ENCODE results near the gene CADPS2. TPM values are rescaled to one million over a fixed set of nuclear protein-coding genes. Genes with fewer than 3 reads are reported as not detected.

CADPS2 gene
- total and polyA plus RNA-seq, 2 of the 8 experiments (the other 6 are each of a cell fraction or from before 2014, with no cell fraction given) = 8.9 to 22.3 TPM

DNA sequence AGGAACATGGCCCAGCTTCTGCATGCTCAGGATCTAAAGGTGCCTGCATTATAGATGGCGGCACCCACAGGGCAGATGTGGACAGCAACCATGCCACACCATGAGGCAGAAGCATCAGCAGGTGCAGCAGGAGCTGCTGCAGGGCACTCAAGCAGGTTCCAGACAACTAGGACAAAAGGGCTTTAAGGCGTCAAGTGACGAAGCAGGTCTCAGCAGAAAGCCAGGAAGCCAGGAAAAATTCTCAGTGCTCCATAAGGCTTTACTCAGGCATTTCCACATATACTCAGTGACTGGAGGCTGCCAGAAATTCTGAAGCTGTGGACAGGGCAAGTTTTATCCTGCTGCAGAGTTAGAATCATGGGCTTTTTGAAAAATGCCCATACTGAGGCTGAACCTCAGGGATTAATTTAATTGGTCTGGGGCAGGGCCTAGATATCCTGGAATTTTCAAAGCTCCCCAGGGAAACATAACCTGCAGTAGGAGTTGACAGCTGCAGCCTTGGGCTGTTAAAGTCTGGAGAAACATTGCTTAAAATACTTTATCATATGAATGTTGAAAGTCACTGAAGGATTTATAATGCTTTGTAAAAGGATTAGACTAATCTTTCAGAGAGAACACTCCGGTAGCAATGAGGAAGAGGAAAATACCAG lies 115.4 kb downstream of the CADPS2 start:
- Histone ChIP-seq H3K23me2 (ENCODE audit: low read depth, low read length) (0 out of 2 replicates have a peak, but pooled peaks cover 1% of the 10 kb centered on the region), H3K18ac (ENCODE audit: extremely low read depth, low read length) (no peak overlapping the region), H3K4ac (replicated peaks; ENCODE audit: insufficient read length, low read depth, low read length) (no peak overlapping the region), H2BK5ac (ENCODE audit: low read depth, low read length) (no peak overlapping the region), H3K36me3 (ENCODE audit: control insufficient read depth in 2 of 4, insufficient read depth in 4 of 4, low read length in 3 of 4) (no peaks in the 10 kb centered on the region), H2AK5ac (ENCODE audit: low read depth, low read length) (no peak overlapping the region), H3K4me2 (ENCODE audit: insufficient read depth in 1 of 2, low read depth in 2 of 2, low read length in 2 of 2) (no peak overlapping the region), H2BK120ac (replicated peaks; ENCODE audit: low read depth, low read length) (no peak overlapping the region), H2BK15ac (ENCODE audit: low read length) (no peak overlapping the region), H3K23ac (ENCODE audit: insufficient read length) (no peak overlapping the region), H2BK12ac (ENCODE audit: low read depth, low read length) (no peak overlapping the region; the same call in 1 of the 2 replicates), H4K91ac (replicated peaks; ENCODE audit: insufficient read length, low read length) (no peak overlapping the region), H3K9ac (replicated peaks in 1 of 4; ENCODE audit: extremely low read depth in 1 of 4, low read depth in 3 of 4, low read length in 3 of 4) (no peak overlapping the region), H2BK20ac (ENCODE audit: low read length) (no peak overlapping the region), H3K4me3 (ENCODE audit: extremely low read depth in 1 of 4, insufficient read depth in 2 of 4, low read depth in 3 of 4, low read length in 4 of 4) (no peak overlapping the region), H4K5ac (ENCODE audit: insufficient read length, low read depth, low read length) (no peak overlapping the region), H2AFZ (ENCODE audit: low read length) (no peak overlapping the region), H3K56ac (replicated peaks; ENCODE audit: insufficient read length, low read depth, low read length) (no peak overlapping the region), H3K79me1 (ENCODE audit: low read depth, low read length) (no peaks in the 10 kb centered on the region; the same call in 1 of the 2 replicates), H3K4me1 (replicated peaks in 1 of 4; ENCODE audit: control insufficient read depth in 3 of 4, insufficient read depth in 4 of 4, low read length in 3 of 4) (peaks cover 1 to 6% (median 5%) of the 10 kb centered on the region in 4 experiments; a peak in 5 of 7 replicates), H3K27me3 (replicated peaks in 1 of 4; ENCODE audit: control insufficient read depth in 3 of 4, extremely low read depth in 1 of 4, insufficient read depth in 3 of 4, low read length in 3 of 4) (no peaks in the 10 kb centered on the region), H3K9me3 (ENCODE audit: insufficient read depth in 2 of 2, low read depth in 1 of 2, low read length in 1 of 2) (no peaks in the 10 kb centered on the region), H4K20me1 (replicated peaks in 1 of 2; ENCODE audit: control insufficient read depth in 1 of 2, insufficient read depth in 2 of 2, low read length in 2 of 2) (no peaks in the 10 kb centered on the region), H3K27ac (ENCODE audit: low read depth, low read length) (no peak overlapping the region), H4K8ac (ENCODE audit: extremely low read depth, insufficient read depth, low read length) (no peak overlapping the region), H3K14ac (ENCODE audit: insufficient read length) (no peak overlapping the region), H3K79me2 (ENCODE audit: control insufficient read depth in 1 of 2, insufficient read depth in 2 of 2, low read length in 2 of 2) (no peaks in the 10 kb centered on the region)
- TF ChIP-seq GTF2F1 (IDR thresholded peaks at IDR 0.05; ENCODE audit: borderline replicate concordance, low read depth, low read length) (no peak), KDM5A (IDR thresholded peaks at IDR 0.05; ENCODE audit: low read length) (no peak)
- TF ChIP-seq, protein P1, sequence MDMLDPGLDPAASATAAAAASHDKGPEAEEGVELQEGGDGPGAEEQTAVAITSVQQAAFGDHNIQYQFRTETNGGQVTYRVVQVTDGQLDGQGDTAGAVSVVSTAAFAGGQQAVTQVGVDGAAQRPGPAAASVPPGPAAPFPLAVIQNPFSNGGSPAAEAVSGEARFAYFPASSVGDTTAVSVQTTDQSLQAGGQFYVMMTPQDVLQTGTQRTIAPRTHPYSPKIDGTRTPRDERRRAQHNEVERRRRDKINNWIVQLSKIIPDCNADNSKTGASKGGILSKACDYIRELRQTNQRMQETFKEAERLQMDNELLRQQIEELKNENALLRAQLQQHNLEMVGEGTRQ (IDR thresholded peaks at IDR 0.05; ENCODE audit: low read length) = no peak
- TF ChIP-seq, protein P2, sequence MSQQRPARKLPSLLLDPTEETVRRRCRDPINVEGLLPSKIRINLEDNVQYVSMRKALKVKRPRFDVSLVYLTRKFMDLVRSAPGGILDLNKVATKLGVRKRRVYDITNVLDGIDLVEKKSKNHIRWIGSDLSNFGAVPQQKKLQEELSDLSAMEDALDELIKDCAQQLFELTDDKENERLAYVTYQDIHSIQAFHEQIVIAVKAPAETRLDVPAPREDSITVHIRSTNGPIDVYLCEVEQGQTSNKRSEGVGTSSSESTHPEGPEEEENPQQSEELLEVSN (IDR thresholded peaks at IDR 0.05) = 0 out of 2 replicates have a peak, but pooled peaks have one; percentile 20
- CTCF ChIA-PET (ENCODE audit: partially characterized antibody) = no interaction called here
- 71% methylated on average over 4 of the region's 4 CpGs; no CpG with 5 or more reads in 1 of the 2 experiments for WGBS, 2 experiments (ENCODE audit: extremely low coverage in 1 of 2, insufficient coverage in 1 of 2, insufficient read length in 1 of 2, insufficient replicate concordance in 2 of 2, low coverage in 1 of 2, low lambda C conversion rate in 2 of 2, missing lambda C conversion rate in 1 of 2)
- POLR2A ChIA-PET (ENCODE audit: partially characterized antibody) = no interaction called here
- no peak for DNase-seq (ENCODE audit: low read depth in 1 of 2, low spot score in 2 of 2)
- no peak for FAIRE-seq

Measured in H1 (cell line).